Stimulated activated CD8-positive, alpha-beta memory T cell treated with anti-CD3 and anti-CD28 coated beads, Interleukin-2, amount 100 ng/mL, for 48 hours (primary cell): ENCODE measurements around the gene PRUNE2.

Experiments used
- DNase-seq, 2 donors: peaks; one replicate each; pipeline ENCODE4 v3.0.0-alpha.2; 2020; ENCODE audit warnings: low read depth in 2 of 2

The PRUNE2 gene

DNA sequence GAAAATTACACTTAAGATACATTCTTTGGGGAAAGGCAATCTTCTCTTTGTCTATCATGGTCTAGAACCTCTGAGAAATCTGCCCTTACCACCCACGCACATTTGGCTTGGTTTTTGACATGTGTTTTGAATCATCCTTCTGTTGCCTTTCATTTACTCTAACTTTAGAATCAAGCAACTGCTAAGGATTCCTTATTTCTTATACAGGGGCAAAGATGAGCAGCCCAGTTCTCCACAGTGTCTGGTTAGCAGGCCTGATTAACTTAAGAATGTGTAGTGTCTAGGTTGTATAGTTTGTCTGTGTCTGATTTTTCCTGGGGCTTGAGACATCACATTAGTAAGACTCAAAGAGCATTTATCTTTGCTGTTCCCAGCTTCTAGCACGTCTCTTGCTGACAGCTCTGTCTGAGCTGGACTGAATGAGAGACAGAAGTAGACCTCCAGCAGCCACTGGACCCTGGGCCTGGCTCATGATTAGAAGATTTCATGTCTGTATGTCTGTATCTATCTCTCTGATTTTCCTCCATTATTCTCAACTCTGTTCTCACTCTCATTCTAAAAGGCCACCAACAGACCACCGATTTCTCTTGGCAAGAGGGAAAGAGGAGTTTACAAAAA lies 173.5 kb downstream of the PRUNE2 start:
- no peak for DNase-seq

DNA sequence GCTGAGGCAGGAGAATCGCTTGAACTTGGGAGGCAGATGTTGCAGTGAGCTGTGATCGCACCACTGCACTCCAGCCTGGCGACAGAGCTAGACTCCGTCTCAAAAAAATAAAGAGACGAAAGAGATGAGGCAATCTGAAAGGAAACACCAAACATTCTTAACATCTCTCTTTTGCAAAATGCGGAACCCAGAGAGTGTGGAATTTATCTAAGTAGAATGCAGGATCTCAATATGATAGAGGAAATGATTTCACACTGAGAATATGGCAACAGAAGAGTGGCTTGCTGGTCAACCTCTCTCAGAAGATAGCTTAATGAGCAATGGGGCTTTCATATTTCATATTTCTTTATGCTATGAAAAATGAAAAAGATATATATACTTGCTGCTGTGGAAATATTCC lies 175.1 kb downstream of the PRUNE2 start:
- no peak for DNase-seq

DNA sequence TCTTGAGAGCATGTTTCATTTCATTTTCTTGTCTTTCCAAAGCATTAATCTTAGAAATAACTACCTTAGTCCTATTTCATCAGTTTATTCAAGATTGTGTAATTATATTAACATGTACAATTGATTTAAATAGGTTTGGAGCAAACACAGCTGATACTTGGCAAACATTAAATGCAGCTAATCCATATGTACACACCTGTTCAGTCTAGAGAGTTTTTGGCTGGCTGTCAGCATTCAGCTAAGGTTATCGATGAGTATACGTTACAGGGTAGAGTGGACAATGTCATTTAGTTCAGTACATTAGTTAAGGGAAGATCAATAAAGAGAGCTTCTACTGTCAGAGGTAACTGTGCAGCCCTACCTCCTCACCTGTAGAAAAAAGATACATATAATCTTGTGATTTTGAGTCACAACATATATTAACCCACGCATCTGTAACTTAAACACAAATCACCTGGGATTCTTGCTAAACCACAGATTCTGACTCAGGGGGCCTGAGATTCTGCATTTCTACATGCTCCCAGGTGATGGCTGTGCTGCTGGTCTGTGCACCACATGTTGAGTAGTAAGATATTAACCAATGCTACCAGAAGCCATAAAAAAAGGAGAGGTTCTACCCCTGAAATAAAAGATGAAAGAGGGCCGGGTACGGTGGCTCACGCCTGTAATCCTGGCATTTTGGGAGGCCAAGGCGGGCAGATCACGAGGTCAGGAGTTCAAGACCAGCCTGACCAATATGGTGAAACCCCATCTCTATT lies 175.8 kb downstream of the PRUNE2 start:
- no peak for DNase-seq

- DNase-seq, result no peak
Observed at GRCh38 chr9:76729116-76729515, 176.8 kb downstream of the PRUNE2 start.

DNA sequence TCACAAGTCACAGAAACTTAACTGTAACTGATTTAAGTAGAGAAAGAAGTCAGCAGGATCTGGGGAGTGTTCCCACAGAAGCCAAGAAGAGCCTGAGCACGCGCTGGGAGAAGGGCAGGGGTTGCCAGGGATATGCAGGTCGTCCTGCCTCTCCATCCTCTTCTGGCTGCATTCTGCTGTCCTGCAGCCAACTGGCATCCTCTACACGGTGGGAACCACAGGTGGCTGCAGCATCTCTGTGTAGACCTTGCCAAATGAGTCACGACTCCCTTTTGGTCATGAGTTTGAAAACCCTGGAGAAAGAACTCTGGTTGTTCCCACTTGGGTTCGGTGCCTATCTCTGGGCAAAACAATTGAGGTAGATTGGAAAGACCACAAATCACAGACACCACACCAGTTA lies 180.0 kb downstream of the PRUNE2 start:
- no peak for DNase-seq

- DNase-seq, result no peak
Observed at GRCh38 chr9:76725011-76725546, 180.8 kb downstream of the PRUNE2 start.

DNA sequence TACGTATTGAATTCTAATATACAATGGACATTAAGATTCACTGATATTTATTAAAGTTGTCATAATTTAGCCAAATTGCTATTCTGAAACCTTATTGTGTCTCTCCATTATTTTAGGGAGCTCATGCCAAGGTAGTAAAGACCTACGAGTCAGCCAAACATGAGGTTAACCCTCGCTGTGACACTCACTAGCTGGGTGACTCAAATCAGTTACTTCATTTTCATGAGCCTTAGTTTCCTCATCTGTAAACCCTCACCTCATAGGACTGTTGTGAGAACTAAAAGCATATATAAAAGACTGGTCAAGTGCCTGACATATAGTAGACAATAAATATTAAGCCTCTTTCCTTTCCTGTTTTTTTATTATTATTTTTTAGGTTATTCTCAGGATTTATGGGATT lies 185.7 kb downstream of the PRUNE2 start:
- no peak for DNase-seq

- DNase-seq, result no peak
Observed at GRCh38 chr9:76718166-76718565, 187.7 kb downstream of the PRUNE2 start.

- DNase-seq, result no peak
Observed at GRCh38 chr9:76717613-76718012, 188.3 kb downstream of the PRUNE2 start.

DNA sequence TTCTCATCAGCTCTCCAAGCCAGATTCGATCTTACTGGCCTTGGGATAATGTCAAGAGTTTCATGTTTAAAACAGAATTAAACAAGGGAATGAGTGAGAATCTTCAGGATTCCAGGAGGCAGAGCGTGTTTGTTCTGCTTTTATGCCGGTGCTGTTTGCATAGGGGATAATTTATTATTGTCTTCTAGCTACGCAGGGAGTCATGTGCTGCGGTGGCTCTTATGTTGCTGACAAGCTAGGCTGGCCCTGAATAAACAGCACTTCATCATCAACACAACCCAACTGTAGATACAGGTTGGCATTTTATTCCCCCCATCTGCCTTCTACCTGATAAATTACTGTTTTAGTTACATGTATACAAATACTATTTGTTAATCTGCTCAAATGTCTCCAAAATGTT lies 188.7 kb downstream of the PRUNE2 start:
- no peak for DNase-seq

DNA sequence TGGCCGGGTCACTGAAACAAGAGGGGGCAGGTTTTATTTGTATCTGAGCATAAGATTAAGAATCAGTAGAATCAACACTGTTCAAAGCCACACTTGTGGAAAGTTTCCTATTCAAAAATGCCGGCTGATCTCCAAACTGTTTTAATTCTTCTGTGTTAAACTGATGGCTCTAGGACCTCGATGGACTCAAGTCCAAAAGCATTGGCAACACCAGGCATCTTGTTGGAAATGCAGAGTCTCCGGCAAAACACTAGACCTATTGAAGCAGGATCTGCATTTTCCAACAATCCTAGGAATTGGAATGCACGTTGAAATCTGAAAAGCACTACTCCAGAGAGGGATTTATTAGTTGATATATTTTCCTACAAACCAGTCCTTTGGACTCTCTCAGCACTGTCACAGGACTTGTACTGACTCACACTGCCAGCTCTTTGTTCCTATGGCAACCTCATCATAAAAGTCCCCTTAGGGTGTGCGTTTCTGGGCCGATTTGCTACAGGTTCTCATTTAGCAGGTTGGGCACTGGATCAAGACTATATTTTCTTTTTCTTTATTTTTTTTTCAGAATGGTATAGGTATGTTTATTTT lies 189.7 kb downstream of the PRUNE2 start:
- no peak for DNase-seq

- no peak for DNase-seq
Observed at GRCh38 chr9:76713381-76713780, 192.5 kb downstream of the PRUNE2 start.

GRCh38 chr9:76709020-76709419 lies 196.9 kb downstream of the PRUNE2 start:
- no peak for DNase-seq

DNA sequence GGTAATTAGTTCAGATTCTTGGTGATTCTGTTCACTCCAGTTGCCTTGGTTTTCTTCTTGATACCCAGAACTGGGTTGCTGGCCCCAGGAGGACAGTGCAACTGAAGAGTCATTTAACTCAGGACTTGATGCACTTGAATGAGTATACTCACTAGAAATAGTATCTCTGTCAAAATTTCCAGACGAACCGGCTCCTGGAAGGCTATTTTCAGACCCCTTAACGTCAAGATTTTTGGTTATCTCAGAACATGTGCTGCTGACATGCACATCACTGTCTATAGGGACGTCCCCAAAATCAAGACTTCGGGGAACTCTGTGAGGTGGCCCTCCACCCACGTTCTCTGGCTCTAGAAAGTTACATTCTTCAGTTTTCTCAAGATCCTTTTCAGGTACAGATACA lies 198.4 kb downstream of the PRUNE2 start:
- DNase-seq, result no peak

DNA sequence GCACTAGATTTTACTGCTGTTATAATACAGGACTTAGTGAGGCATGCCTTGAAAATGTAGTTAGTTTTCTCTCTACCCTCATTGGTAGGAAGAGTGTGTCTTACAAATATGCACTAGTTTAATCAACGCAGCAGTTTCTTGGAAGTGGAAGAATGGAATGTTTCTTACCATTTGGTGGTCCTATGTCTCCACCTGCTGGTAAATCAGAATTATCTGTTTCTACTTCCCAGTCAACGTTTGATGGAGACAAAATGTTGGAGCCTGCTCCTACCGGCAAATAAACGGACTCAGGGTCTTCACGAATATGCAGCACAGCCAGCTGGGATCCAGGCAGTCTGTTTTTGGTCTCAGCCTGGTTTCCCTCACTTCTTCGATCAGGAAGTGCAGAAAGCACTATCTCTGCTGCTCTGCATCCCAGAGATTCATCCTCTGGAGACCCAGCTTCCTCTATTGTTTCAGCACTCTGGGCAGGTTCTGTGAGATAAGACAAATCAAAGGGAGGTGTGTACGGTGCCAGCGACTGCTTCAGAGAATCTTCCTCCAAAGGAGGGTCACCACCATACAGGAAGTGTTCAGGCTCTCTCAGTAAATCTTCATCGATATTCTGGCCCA lies 201.2 kb downstream of the PRUNE2 start:
- DNase-seq, result no peak

DNA sequence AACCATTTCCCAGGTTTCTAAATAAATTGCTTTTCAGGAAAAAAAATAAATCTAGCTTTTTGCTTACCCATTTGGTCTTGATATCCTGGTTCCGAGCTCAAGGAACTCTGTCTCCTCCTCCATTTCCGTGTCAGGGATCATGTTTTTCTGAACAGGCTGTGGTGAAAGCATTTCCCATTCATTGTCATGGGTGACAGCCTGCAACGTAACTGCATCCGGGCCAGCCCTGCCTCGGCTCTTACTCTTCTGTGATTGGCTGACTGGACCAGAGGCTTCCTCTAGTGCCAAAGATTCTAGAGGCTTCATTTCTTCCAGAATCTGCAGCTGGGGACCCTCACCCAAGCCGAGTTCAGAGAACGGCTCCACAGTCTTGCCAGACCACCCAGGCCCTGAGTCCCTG lies 202.6 kb downstream of the PRUNE2 start:
- no peak for DNase-seq

DNA sequence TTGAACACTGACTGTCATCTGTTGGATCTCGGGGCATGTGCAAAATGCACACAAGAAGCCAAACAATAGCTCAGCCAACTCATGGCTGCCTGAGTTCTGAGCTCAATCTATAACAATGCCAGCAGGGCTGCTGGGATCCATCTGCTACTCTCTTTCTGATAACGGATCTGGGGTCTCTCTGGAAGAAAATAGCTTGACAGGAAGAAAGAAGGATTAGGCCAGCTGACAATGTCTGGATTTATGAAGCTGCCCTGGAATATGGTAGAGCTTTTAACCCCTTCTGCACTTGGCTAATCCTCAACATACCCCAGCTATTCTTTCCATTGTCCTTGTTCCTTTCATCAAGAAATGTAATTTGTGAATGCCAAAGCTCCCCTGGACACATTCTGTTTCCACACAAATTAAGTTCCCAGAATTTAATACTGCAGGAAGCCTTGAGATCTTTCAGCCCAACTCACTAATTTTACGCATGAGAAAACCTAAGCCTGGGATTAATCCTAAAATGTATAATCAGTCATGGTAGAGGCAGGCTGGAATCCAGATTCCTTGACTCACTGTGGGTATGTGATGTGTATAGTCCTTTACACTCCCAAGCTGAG lies 204.4 kb downstream of the PRUNE2 start:
- DNase-seq, result no peak

GRCh38 chr9:76700916-76701315 lies 205.0 kb downstream of the PRUNE2 start:
- DNase-seq, result no peak

- DNase-seq, result no peak
Observed at GRCh38 chr9:76699971-76700370, 205.9 kb downstream of the PRUNE2 start.

GRCh38 chr9:76697554-76697953 lies 208.4 kb downstream of the PRUNE2 start:
- DNase-seq, result no peak

GRCh38 chr9:76697081-76697480 lies 208.8 kb downstream of the PRUNE2 start:
- no peak for DNase-seq

- no peak for DNase-seq
Observed at GRCh38 chr9:76693912-76694311, 212.0 kb downstream of the PRUNE2 start.
